Skeletal muscle satellite cell (primary cell): ENCODE data around the gene GDAP1L1.
"Not testable (repeated sequence)": the region's sequence is repeated elsewhere in the genome, so short reads cannot be mapped to it uniquely, and the experiment has no call there.

Experiments used
- H3K27me3 ChIP-seq: 2 replicates; pipeline ENCODE4 v1.7.0; 2013; ENCODE audit warnings: low read length; ENCODE audit not compliant: control insufficient read depth, insufficient read depth
- H3K36me3 ChIP-seq: 2 replicates; pipeline ENCODE4 v1.7.0; 2013; ENCODE audit warnings: mild to moderate bottlenecking, control low read depth, low read length; ENCODE audit not compliant: insufficient read depth
- H3K4me1 ChIP-seq: 2 replicates; pipeline ENCODE4 v1.7.0; 2013; ENCODE audit warnings: low read length; ENCODE audit not compliant: control insufficient read depth, insufficient read depth
- H3K4me2 ChIP-seq: 2 replicates; pipeline ENCODE4 v1.7.0; 2013; ENCODE audit warnings: mild to moderate bottlenecking, low read length
- H3K4me3 ChIP-seq: 2 replicates; pipeline ENCODE4 v1.7.0; 2013; ENCODE audit warnings: low read length
- H3K9ac ChIP-seq: 2 replicates; pipeline ENCODE4 v1.7.0; 2013; ENCODE audit warnings: mild to moderate bottlenecking, low read depth, low read length, moderate library complexity
- H3K9me3 ChIP-seq: replicated peaks from 2 replicates; pipeline ENCODE4 v1.7.0; 2013; ENCODE audit warnings: mild to moderate bottlenecking, control low read depth, low read length

The GDAP1L1 gene

GRCh38 chr20:44234566-44235317, 12.4 kb upstream of the GDAP1L1 start:
- no peak overlapping the region for H3K9ac ChIP-seq
- no peak overlapping the region for H3K4me2 ChIP-seq
- H3K27me3 ChIP-seq: no peaks in the 10 kb centered on the region
- no peaks in the 10 kb centered on the region for H3K4me1 ChIP-seq
- no peaks in the 10 kb centered on the region for H3K9me3 ChIP-seq
- H3K36me3 ChIP-seq: no peaks in the 10 kb centered on the region
- H3K4me3 ChIP-seq: no peak overlapping the region

DNA sequence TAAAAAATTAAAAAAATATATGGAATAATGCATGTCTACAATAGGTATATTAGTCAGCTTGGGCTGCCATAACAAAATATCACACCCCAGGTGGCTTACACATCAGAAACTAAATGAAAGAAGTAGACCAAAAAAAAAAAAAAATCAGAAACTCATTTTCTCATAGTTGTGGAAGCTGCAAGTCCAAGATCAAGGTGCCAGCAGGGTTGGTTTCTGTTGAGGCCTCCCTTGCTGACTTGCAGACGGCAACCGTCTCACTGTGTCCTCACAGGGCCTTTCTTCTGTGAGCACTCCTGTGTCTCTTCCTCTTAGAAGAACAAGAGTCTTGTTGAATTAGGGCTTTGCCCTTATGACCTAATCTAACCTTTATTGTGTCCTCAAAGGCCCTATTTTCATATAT, 11.4 kb upstream of the GDAP1L1 start:
- Histone ChIP-seq H3K4me3 (no peak overlapping the region), H3K4me2 (no peak overlapping the region), H3K36me3 (no peaks in the 10 kb centered on the region), H3K27me3 (peaks cover 7% of the 10 kb centered on the region), H3K9ac (no peak overlapping the region), H3K9me3 (no peaks in the 10 kb centered on the region), H3K4me1 (no peaks in the 10 kb centered on the region)

DNA sequence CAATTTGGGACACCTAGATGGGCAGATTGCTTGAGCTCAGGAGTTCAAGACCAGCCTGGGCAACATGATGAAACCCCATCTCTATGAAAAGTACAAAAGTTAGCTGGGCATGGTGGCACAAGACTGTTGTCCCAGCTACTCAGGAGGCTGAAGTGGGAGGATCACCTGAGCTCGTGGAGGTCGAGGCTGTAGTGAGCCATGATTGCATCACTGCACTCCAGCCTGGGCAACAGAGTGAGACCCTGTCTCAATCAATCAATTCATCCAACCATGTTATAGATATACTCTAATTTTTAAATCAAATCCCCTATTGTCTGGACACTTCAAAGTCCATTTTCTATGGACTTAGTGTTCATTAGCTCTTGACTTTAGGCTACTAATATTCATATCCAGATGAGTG, 10.3 kb upstream of the GDAP1L1 start:
- peaks cover 14% of the 10 kb centered on the region for H3K27me3 ChIP-seq
- H3K4me1 ChIP-seq, H3K4me2 ChIP-seq, H3K4me3 ChIP-seq, H3K36me3 ChIP-seq, H3K9ac ChIP-seq, H3K9me3 ChIP-seq: not testable (repeated sequence)

- H3K4me3 ChIP-seq: no peak overlapping the region
- no peaks in the 10 kb centered on the region for H3K4me1 ChIP-seq
- H3K4me2 ChIP-seq: no peak overlapping the region
- no peaks in the 10 kb centered on the region for H3K36me3 ChIP-seq
- H3K27me3 ChIP-seq: peaks cover 53% of the 10 kb centered on the region
- no peak overlapping the region for H3K9ac ChIP-seq
- no peaks in the 10 kb centered on the region for H3K9me3 ChIP-seq
Measured at GRCh38 chr20:44241796-44242195, 5.3 kb upstream of the GDAP1L1 start.

DNA sequence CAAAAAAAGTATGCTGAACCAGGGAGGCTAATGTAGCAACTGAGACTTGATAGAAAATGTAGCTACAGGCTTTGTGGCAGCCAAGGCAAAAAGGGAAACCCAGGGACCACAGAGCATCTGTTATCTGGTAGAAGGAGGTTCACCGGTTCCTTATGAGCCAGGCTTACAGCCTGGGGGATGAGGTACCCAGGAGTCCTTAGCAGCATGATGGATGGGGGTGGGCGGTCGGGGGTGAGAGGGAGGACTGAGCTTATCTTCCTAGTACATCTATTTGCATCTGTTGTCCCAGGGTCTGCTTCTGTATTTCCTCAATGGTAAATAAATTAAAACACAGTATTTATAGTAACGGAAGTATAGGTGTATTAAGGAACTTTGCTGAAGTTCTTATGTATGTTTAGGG, 1.1 kb upstream of the GDAP1L1 start:
- Histone ChIP-seq H3K9ac (no peak overlapping the region), H3K4me2 (no peak overlapping the region), H3K27me3 (peaks cover 55% of the 10 kb centered on the region)

GRCh38 chr20:44247586-44248409, 690 bp downstream of the GDAP1L1 start:
- H3K4me2 ChIP-seq: no peak overlapping the region
- no peak overlapping the region for H3K4me3 ChIP-seq
- H3K9me3 ChIP-seq: no peaks in the 10 kb centered on the region
- no peaks in the 10 kb centered on the region for H3K4me1 ChIP-seq
- no peak overlapping the region for H3K9ac ChIP-seq
- H3K36me3 ChIP-seq: no peaks in the 10 kb centered on the region
- H3K27me3 ChIP-seq: peaks cover 42% of the 10 kb centered on the region

More for the DNA sequence above, 1.1 kb upstream of the GDAP1L1 start:
- H3K36me3 ChIP-seq: no peaks in the 10 kb centered on the region
- no peak overlapping the region for H3K4me3 ChIP-seq
- H3K4me1 ChIP-seq: no peaks in the 10 kb centered on the region
- no peaks in the 10 kb centered on the region for H3K9me3 ChIP-seq

DNA sequence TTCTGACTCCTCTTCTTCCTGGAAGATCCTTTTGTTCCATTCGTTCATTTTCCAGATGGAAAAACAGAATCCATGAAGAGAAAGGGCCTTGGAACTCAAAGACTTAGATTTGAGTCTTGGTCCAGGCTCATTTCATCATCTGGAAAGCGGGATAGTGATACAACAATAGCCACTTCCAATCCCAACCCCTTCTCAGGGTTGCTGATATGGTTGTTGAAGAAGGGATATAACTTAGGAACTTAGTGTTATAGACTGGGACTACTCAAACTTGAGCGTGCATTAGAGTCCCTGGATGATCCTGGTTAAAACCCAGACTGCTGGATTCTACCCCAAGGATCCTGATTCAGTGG, 1.3 kb downstream of the GDAP1L1 start:
- no peaks in the 10 kb centered on the region for H3K4me1 ChIP-seq
- H3K9ac ChIP-seq: no peak overlapping the region
- no peak overlapping the region for H3K4me3 ChIP-seq
- H3K4me2 ChIP-seq: no peak overlapping the region
- H3K36me3 ChIP-seq: no peaks in the 10 kb centered on the region
- H3K9me3 ChIP-seq: no peaks in the 10 kb centered on the region
- H3K27me3 ChIP-seq: peaks cover 40% of the 10 kb centered on the region

DNA sequence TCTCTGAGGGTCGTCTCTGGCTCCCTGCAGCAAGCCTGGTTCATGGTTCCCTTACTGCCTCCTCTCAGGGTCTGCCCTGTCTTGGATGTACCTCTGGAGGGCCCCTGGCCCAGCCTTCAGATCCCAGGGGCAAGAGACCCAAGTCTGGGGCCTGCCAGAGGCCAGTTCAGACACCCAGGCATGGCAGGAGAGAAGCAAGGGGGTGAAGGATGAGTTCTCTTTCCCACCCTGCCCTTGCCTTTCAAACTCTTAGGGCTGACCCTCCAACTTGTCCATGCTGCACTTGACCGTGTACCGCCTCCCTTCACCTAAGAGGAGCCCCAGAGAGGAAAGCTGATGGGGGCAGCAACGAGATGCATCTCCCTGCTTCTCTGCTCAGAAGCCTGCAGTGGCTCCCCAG, 4.2 kb downstream of the GDAP1L1 start:
- H3K4me2 ChIP-seq: no peak overlapping the region
- H3K9ac ChIP-seq: no peak overlapping the region
- no peaks in the 10 kb centered on the region for H3K9me3 ChIP-seq
- no peak overlapping the region for H3K4me3 ChIP-seq
- H3K4me1 ChIP-seq: no peaks in the 10 kb centered on the region
- no peaks in the 10 kb centered on the region for H3K36me3 ChIP-seq
- peaks cover 17% of the 10 kb centered on the region for H3K27me3 ChIP-seq

GRCh38 chr20:44253528-44253927, 6.4 kb downstream of the GDAP1L1 start:
- H3K4me1 ChIP-seq: no peaks in the 10 kb centered on the region
- no peak overlapping the region for H3K9ac ChIP-seq
- H3K9me3 ChIP-seq: no peaks in the 10 kb centered on the region
- no peaks in the 10 kb centered on the region for H3K27me3 ChIP-seq
- H3K36me3 ChIP-seq: no peaks in the 10 kb centered on the region
- H3K4me3 ChIP-seq: no peak overlapping the region
- H3K4me2 ChIP-seq: no peak overlapping the region

DNA sequence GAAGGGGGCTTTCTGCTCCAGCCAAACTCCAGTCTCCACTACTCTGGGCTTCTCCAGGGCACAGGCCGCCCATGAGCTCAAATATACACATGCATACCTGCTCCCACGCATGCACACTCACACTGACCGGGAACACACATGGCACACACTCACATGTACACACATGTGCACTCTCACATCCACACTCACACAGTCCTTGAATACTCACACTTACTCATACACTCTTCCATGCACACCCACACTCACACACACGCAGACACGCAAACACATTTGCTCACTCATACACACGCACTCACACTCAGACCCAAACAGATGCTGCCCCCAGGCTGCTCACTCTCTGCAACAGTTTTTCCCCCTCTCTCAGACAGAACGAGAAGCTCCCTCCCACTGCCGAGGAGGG, 7.0 kb downstream of the GDAP1L1 start:
- Histone ChIP-seq H3K9me3 (no peaks in the 10 kb centered on the region), H3K27me3 (no peaks in the 10 kb centered on the region), H3K9ac (no peak overlapping the region), H3K36me3 (no peaks in the 10 kb centered on the region), H3K4me3 (no peak overlapping the region), H3K4me2 (no peak overlapping the region), H3K4me1 (no peaks in the 10 kb centered on the region)

- Histone ChIP-seq H3K9me3 (no peaks in the 10 kb centered on the region), H3K4me3 (no peak overlapping the region), H3K4me1 (no peaks in the 10 kb centered on the region), H3K27me3 (no peaks in the 10 kb centered on the region), H3K9ac (no peak overlapping the region), H3K4me2 (no peak overlapping the region), H3K36me3 (no peaks in the 10 kb centered on the region)
Measured at GRCh38 chr20:44255942-44256341, 8.8 kb downstream of the GDAP1L1 start.

- H3K9me3 ChIP-seq: no peaks in the 10 kb centered on the region
Measured at GRCh38 chr20:44256961-44257360, 9.9 kb downstream of the GDAP1L1 start.

More at GRCh38 chr20:44256961-44257360, 9.9 kb downstream of the GDAP1L1 start:
- no peak overlapping the region for H3K4me3 ChIP-seq
- H3K4me2 ChIP-seq: no peak overlapping the region
- no peaks in the 10 kb centered on the region for H3K4me1 ChIP-seq
- H3K9ac ChIP-seq: no peak overlapping the region
- H3K27me3 ChIP-seq: peaks cover 3% of the 10 kb centered on the region
- H3K36me3 ChIP-seq: no peaks in the 10 kb centered on the region
